COLO668 (cell line): ENCODE data around the gene OR4C15.

Source experiments
- DNase-seq: peaks from one replicate; lab custom pipeline; 2025; ENCODE audit not compliant: unreplicated experiment; lab: John Stamatoyannopoulos, UW

The OR4C15 gene

GRCh38 chr11:55554169-55554568 lies at the start of gene OR4C15:
TSS of gene OR4C15 (plus strand) at chr11:55554469. CDS start at chr11:55554469, 0 bp downstream.
- DNase-seq: no peak

DNA sequence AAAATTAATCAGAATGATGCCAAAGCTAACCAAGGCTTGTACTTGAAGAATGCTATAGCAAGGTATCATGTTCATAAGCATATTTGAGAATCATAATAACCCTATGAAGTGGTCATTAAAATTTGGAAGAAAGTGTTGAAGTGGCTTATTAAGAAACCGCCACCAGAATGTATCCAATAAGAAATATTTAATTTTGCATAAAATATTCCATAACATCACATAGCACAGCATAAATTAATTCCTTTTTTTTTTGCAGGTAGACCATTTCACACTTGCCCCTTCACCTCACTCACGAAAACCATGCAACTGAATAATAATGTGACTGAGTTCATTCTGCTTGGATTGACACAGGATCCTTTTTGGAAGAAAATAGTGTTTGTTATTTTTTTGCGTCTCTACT lies 17.6 kb downstream of the OR4C15 start, which contains the start of gene OR4C16:
TSS of gene OR4C16 (plus strand) at position 301 of the 400 bp plus-strand sequence. CDS start at position 301, 0 bp downstream.
- DNase-seq: no peak

DNA sequence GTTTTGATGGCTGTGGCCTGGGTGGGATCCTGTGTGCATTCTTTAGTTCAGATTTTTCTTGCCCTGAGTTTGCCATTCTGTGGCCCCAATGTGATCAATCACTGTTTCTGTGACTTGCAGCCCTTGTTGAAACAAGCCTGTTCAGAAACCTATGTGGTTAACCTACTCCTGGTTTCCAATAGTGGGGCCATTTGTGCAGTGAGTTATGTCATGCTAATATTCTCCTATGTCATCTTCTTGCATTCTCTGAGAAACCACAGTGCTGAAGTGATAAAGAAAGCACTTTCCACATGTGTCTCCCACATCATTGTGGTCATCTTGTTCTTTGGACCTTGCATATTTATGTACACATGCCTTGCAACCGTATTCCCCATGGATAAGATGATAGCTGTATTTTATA lies 18.3 kb downstream of the OR4C15 start:
- no peak for DNase-seq
